ENCODE measurements around the gene INTU. TPM values are rescaled to one million over a fixed set of nuclear protein-coding genes. Genes with fewer than 3 reads are reported as not detected.

The INTU gene
- total RNA-seq, 2 experiments from 2014 or later = 0.16 to 0.29 TPM

DNA sequence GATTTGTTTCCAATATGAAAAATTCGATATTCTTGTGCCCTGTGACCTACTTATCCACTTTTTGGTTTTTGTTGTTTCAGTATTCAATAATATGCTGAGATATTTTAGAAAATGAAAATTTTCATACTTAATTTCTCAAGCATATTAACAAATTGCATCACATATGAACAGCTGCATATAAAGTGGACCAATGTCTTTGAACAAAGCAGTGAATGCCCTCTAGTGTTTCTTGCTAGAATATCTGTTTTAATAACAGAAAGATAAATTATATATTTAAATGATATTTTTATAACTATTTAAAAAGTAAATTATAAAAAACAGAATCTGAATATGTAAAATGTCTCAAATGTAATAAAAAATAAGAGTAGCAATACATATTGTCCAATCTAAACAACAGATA lies 31.7 kb upstream of the INTU start:
- POLR2A ChIA-PET = no interaction called here
- no peak for ATAC-seq

DNA sequence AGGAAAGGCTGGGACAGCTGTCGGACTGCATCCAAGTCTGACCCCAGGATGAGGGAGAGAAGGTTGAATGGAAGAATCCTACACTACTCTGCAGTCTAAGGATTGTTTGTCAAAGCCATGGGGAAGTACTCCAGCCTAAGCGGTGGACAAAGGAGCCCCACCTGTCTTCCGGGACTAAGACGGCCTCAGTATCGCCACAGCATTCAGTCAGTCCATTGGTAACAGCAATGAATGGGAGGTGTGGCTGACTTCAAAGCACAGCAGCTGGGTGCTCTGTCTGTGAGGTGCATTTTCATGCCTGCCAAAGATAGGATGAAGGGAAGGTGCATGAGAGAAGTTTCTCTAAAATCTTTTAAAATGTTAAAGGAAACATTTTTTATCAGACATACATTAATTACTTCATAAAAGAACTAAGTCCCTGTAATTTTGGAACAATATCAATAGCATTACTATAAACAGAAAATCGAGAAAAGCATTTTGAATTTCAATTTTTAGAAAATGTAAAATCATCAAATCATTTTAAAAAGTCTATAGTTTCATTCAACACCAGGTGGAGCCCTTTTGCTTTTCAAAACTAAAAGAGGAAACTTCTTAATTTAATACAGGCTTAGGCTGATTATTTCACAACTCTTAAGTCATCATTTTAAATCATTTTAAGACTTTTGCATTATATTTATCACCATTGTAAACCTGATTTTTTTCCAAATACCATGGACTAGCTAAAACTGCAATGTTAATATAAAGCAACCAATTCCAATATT lies 27.6 kb upstream of the INTU start:
- no peak for DNase-seq
- intact Hi-C loops (cut with micrococcal nuclease) = loop anchor here (2.0 kb wide), 1 partner anchor 128 kb away; no protein-coding TSS in a partner anchor

More for the DNA sequence above, 31.7 kb upstream of the INTU start:
- Mint-ChIP-seq H3K4me3 (no peak overlapping the region), H3K36me3 (ENCODE audit: low read depth) (no peaks in the 10 kb centered on the region), H3K27ac (no peak overlapping the region), H3K9me3 (no peaks in the 10 kb centered on the region), H3K4me1 (ENCODE audit: low read depth) (no peaks in the 10 kb centered on the region), H3K27me3 (peaks cover 6% of the 10 kb centered on the region)
- TF ChIP-seq, protein P1, sequence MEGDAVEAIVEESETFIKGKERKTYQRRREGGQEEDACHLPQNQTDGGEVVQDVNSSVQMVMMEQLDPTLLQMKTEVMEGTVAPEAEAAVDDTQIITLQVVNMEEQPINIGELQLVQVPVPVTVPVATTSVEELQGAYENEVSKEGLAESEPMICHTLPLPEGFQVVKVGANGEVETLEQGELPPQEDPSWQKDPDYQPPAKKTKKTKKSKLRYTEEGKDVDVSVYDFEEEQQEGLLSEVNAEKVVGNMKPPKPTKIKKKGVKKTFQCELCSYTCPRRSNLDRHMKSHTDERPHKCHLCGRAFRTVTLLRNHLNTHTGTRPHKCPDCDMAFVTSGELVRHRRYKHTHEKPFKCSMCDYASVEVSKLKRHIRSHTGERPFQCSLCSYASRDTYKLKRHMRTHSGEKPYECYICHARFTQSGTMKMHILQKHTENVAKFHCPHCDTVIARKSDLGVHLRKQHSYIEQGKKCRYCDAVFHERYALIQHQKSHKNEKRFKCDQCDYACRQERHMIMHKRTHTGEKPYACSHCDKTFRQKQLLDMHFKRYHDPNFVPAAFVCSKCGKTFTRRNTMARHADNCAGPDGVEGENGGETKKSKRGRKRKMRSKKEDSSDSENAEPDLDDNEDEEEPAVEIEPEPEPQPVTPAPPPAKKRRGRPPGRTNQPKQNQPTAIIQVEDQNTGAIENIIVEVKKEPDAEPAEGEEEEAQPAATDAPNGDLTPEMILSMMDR (IDR thresholded peaks at IDR 0.05) = no peak
- DNase-seq = no peak
- intact Hi-C loops (cut with micrococcal nuclease) = no loop called here
- CTCF ChIA-PET = interaction anchor here (1.9 kb wide), 1 partner anchor 131 kb away, joined by 11 read pairs; no protein-coding TSS in a partner anchor

GRCh38 chr4:127606823-127607222 lies 25.9 kb upstream of the INTU start:
- DNase-seq = no peak
- CTCF ChIA-PET = interaction anchor here (1.2 to 1.3 kb wide), 2 partner anchors 126 to 181 kb away, joined by 3 to 9 read pairs; no protein-coding TSS in a partner anchor
- ATAC-seq = no peak
- Mint-ChIP-seq H3K27me3 (peaks cover 9% of the 10 kb centered on the region), H3K4me3 (no peak overlapping the region), H3K4me1 (ENCODE audit: low read depth) (no peaks in the 10 kb centered on the region), H3K36me3 (ENCODE audit: low read depth) (no peaks in the 10 kb centered on the region), H3K27ac (no peak overlapping the region), H3K9me3 (no peaks in the 10 kb centered on the region)
- POLR2A ChIA-PET = no interaction called here
- TF ChIP-seq, protein P1 (IDR thresholded peaks at IDR 0.05) = no peak
- intact Hi-C loops (cut with micrococcal nuclease) = no loop called here

More for the DNA sequence above, 27.6 kb upstream of the INTU start:
- no peak for ATAC-seq
- Mint-ChIP-seq H3K4me1 (ENCODE audit: low read depth) (no peaks in the 10 kb centered on the region), H3K9me3 (no peaks in the 10 kb centered on the region), H3K36me3 (ENCODE audit: low read depth) (no peaks in the 10 kb centered on the region), H3K27ac (no peak overlapping the region), H3K4me3 (no peak overlapping the region), H3K27me3 (peaks cover 8% of the 10 kb centered on the region)
- POLR2A ChIA-PET = interaction anchor here (0.6 kb wide), 1 partner anchor 68 kb away, joined by 3 read pairs; no protein-coding TSS in a partner anchor
- TF ChIP-seq, protein P1 (IDR thresholded peaks at IDR 0.05) = peak; percentile 44
- CTCF ChIA-PET = interaction anchor here (0.6 to 1.5 kb wide), 5 partner anchors 21 to 183 kb away, joined by 3 to 8 read pairs (median 4); partner anchors contain the start of gene SLC25A31

DNA sequence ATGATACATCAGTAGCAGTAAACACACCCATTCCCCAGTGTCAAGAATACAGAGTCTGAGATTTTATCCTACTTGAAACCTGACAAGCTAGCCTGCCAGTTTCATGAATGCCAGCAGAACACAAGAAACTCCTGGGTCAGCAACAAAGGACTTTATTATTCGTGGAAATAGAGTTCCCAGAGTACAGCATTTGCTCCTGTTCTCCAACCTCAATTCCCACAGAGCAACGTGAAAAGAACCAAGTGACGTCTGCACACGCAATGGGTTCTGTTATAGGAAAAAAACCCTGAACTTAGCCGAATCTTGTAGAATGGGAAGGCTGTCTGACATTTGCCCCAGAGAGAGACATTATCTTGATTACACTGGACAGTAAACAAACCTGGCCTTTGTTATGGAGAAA lies 23.3 kb upstream of the INTU start:
- intact Hi-C loops (cut with micrococcal nuclease) = no loop called here
- TF ChIP-seq, protein P1 (IDR thresholded peaks at IDR 0.05) = no peak
- ChIA-PET CTCF (no interaction called here), POLR2A (no interaction called here)
- Mint-ChIP-seq H3K4me1 (ENCODE audit: low read depth) (no peaks in the 10 kb centered on the region), H3K9me3 (no peaks in the 10 kb centered on the region), H3K4me3 (no peak overlapping the region), H3K27me3 (peaks cover 12% of the 10 kb centered on the region), H3K27ac (no peak overlapping the region), H3K36me3 (ENCODE audit: low read depth) (no peaks in the 10 kb centered on the region)
- DNase-seq (no peak), ATAC-seq (no peak)

GRCh38 chr4:127610488-127610887 lies 22.3 kb upstream of the INTU start:
- TF ChIP-seq, protein P1 (IDR thresholded peaks at IDR 0.05) = no peak
- Mint-ChIP-seq H3K4me1 (ENCODE audit: low read depth) (no peaks in the 10 kb centered on the region), H3K9me3 (no peaks in the 10 kb centered on the region), H3K27ac (no peak overlapping the region), H3K36me3 (ENCODE audit: low read depth) (no peaks in the 10 kb centered on the region), H3K27me3 (peaks cover 6% of the 10 kb centered on the region), H3K4me3 (no peak overlapping the region)
- DNase-seq (no peak), ATAC-seq (no peak)
- ChIA-PET CTCF (no interaction called here), POLR2A (no interaction called here)
- intact Hi-C loops (cut with micrococcal nuclease) = no loop called here
